IMR-90 (cell line): ENCODE measurements around the gene CWF19L2. TPM values are rescaled to one million over a fixed set of nuclear protein-coding genes. Genes with fewer than 3 reads are reported as not detected.
"Not testable (repeated sequence)": the region's sequence is repeated elsewhere in the genome, so short reads cannot be mapped to it uniquely, and the experiment has no call there.

Source experiments
- ATAC-seq: fragments of 200-7000 bp; cut with Tn5 transposase; 2 replicates; pipeline ENCODE4 v1.9.1; 2020; ENCODE audit warnings: low read depth, mild to moderate bottlenecking, moderate library complexity
- BruUV-seq: library from RNA; stranded (reverse); fragments of 400-500 nt; replicated peaks from 2 replicates; lab custom pipeline; 2021; lab: Mats Ljungman, UMichigan
- CTCF ChIA-PET: fragments of 300-600 bp; formaldehyde crosslinking; extraction: SDS; loops from one replicate; lab custom pipeline; 2021; ENCODE audit warnings: antibody characterized with exemption; lab: Yijun Ruan, JAX
- POLR2A ChIA-PET: fragments of 300-600 bp; sonication (Branson Sonifier 250); formaldehyde crosslinking; loops from one replicate; lab custom pipeline; 2022; ENCODE audit warnings: antibody characterized with exemption; ENCODE audit not compliant: unreplicated experiment; lab: Charles Lee
- DNase-seq: peaks from one replicate; pipeline ENCODE4 v3.0.0; 2013
- H2AFZ ChIP-seq: replicated peaks from 2 replicates; pipeline ENCODE3; 2013; ENCODE audit warnings: low read length, mild to moderate bottlenecking; ENCODE audit not compliant: poor library complexity
- H2AK5ac ChIP-seq: 2 replicates; pipeline ENCODE4 v1.6.1; 2013; ENCODE audit warnings: low read depth, low read length, inconsistent platforms
- H2AK9ac ChIP-seq: replicated peaks from 2 replicates; pipeline ENCODE3; 2013; ENCODE audit warnings: mild to moderate bottlenecking, low read depth, low read length, moderate library complexity; ENCODE audit not compliant: poor library complexity
- H2BK120ac ChIP-seq: 2 replicates; pipeline ENCODE4 v1.6.1; 2013; ENCODE audit warnings: low read depth, low read length, inconsistent platforms
- H2BK15ac ChIP-seq: 3 replicates; pipeline ENCODE4 v1.6.1; 2013; ENCODE audit warnings: low read depth, low read length, inconsistent platforms
- H2BK20ac ChIP-seq: 2 replicates; pipeline ENCODE4 v1.6.1; 2013; ENCODE audit warnings: low read depth, mild to moderate bottlenecking, inconsistent platforms, low read length, moderate library complexity
- H2BK5ac ChIP-seq: 2 replicates; pipeline ENCODE4 v1.6.1; 2013; ENCODE audit warnings: mild to moderate bottlenecking, low read depth, low read length, inconsistent platforms; ENCODE audit not compliant: poor library complexity, severe bottlenecking
- H3K14ac ChIP-seq: replicated peaks from 2 replicates; pipeline ENCODE4 v1.6.1; 2013; ENCODE audit warnings: low read depth, low read length, inconsistent platforms
- H3K18ac ChIP-seq: 2 replicates; pipeline ENCODE4 v1.6.1; 2013; ENCODE audit warnings: low read depth, low read length, control low read depth
- H3K23ac ChIP-seq: 2 replicates; pipeline ENCODE4 v1.6.1; 2013; ENCODE audit warnings: low read depth, low read length, inconsistent platforms
- H3K27ac ChIP-seq: 2 replicates; pipeline ENCODE4 v1.5.1; 2013; ENCODE audit warnings: mild to moderate bottlenecking, control low read depth, low read length; ENCODE audit not compliant: insufficient read depth
- H3K27me3 ChIP-seq: 2 replicates; pipeline ENCODE4 v1.6.1; 2013; ENCODE audit warnings: low read length; ENCODE audit not compliant: control insufficient read depth, insufficient read depth
- H3K36me3 ChIP-seq: 2 replicates; pipeline ENCODE4 v1.6.1; 2013; ENCODE audit warnings: low read length, mixed read lengths; ENCODE audit not compliant: control insufficient read depth, insufficient read depth
- H3K4ac ChIP-seq: 2 replicates; pipeline ENCODE4 v1.6.1; 2013; ENCODE audit warnings: low read depth, low read length, inconsistent platforms
- H3K4me1 ChIP-seq: 2 replicates; pipeline ENCODE4 v1.6.1; 2013; ENCODE audit warnings: low read length, mixed read lengths; ENCODE audit not compliant: control insufficient read depth, insufficient read depth
- H3K4me2 ChIP-seq: 2 replicates; pipeline ENCODE4 v1.6.1; 2013; ENCODE audit warnings: low read depth, mild to moderate bottlenecking, control low read depth, low read length, moderate library complexity
- H3K4me3 ChIP-seq: 2 replicates; pipeline ENCODE4 v1.5.1; 2013; ENCODE audit warnings: low read depth, mild to moderate bottlenecking, control low read depth, low read length, moderate library complexity; ENCODE audit not compliant: insufficient read depth
- H3K56ac ChIP-seq: 2 replicates; pipeline ENCODE4 v1.6.1; 2013; ENCODE audit warnings: low read length, inconsistent platforms; ENCODE audit not compliant: insufficient read depth; ENCODE audit errors: extremely low read depth
- H3K79me1 ChIP-seq, 2 experiments: 2 replicates each; pipeline ENCODE4 v1.6.1; 2013; ENCODE audit warnings: low read length in 2 of 2, inconsistent platforms in 1 of 2, low read depth in 1 of 2
- H3K9ac ChIP-seq: 2 replicates; pipeline ENCODE4 v1.6.1; 2013; ENCODE audit warnings: low read depth, low read length, control low read depth
- H3K9me1 ChIP-seq: 2 replicates; pipeline ENCODE4 v1.6.1; 2013; ENCODE audit warnings: low read length, inconsistent platforms; ENCODE audit not compliant: insufficient read depth
- H3K9me3 ChIP-seq: 2 replicates; pipeline ENCODE4 v1.6.1; 2013; ENCODE audit warnings: low read length; ENCODE audit not compliant: control insufficient read depth, insufficient read depth
- H4K20me1 ChIP-seq: 2 replicates; pipeline ENCODE4 v1.6.1; 2013; ENCODE audit warnings: low read length, inconsistent platforms; ENCODE audit not compliant: insufficient read depth
- H4K5ac ChIP-seq: 2 replicates; pipeline ENCODE4 v1.6.1; 2013; ENCODE audit warnings: mild to moderate bottlenecking, low read depth, low read length, control low read depth
- H4K8ac ChIP-seq, 2 experiments: 2 replicates each; pipeline ENCODE4 v1.6.1; 2013; ENCODE audit warnings: low read depth in 2 of 2, low read length in 2 of 2, control low read depth in 1 of 2, inconsistent platforms in 1 of 2
- H4K91ac ChIP-seq: 2 replicates; pipeline ENCODE4 v1.6.1; 2013; ENCODE audit warnings: low read depth, low read length, inconsistent platforms; ENCODE audit not compliant: insufficient read depth
- BHLHE40 ChIP-seq: fragments of 150-350 bp; IDR thresholded peaks from 2 replicates; pipeline ENCODE4 v1.6.1; 2016; ENCODE audit warnings: mild to moderate bottlenecking, low read depth, low read length
- CEBPB ChIP-seq: IDR thresholded peaks from 2 replicates; pipeline ENCODE4 v1.6.1; 2012; ENCODE audit warnings: low read depth, low read length, improper control_type of control experiment
- CHD1 ChIP-seq: IDR thresholded peaks from 2 replicates; pipeline ENCODE4 v1.6.1; 2012; ENCODE audit warnings: low read depth, low read length, improper control_type of control experiment
- CTCF ChIP-seq: conservative IDR thresholded peaks from 2 replicates; pipeline ENCODE4 v1.5.1; 2012; ENCODE audit warnings: mild to moderate bottlenecking, low read depth, low read length, improper control_type of control experiment
- MAFK ChIP-seq: IDR thresholded peaks from 2 replicates; pipeline ENCODE4 v1.6.1; 2012; ENCODE audit warnings: low read depth, low read length, improper control_type of control experiment
- MAZ ChIP-seq: IDR thresholded peaks from 2 replicates; pipeline ENCODE4 v1.6.1; 2012; ENCODE audit warnings: low read depth, mild to moderate bottlenecking, low read length, improper control_type of control experiment, moderate library complexity, borderline replicate concordance
- NFE2L2 ChIP-seq: fragments of 150-350 bp; IDR thresholded peaks from 2 replicates; pipeline ENCODE4 v1.6.1; 2016; ENCODE audit warnings: low read depth, mild to moderate bottlenecking, low read length
- RAD21 ChIP-seq: IDR thresholded peaks from 2 replicates; pipeline ENCODE4 v1.6.1; 2012; ENCODE audit warnings: low read length, improper control_type of control experiment
- WGBS, 2 experiments: methylation state at CpG; one replicate each; pipeline versions ENCODE4 v1.1.5 to v1.1.7; 2013; ENCODE audit warnings: missing lambda C conversion rate in 2 of 2; ENCODE audit not compliant: insufficient read length in 1 of 2; ENCODE audit errors: extremely low coverage in 2 of 2; 5-methylcytosine and 5-hydroxymethylcytosine counted together
- dilution Hi-C: fragments of 300-500 bp; cut with HindIII; formaldehyde crosslinking; loops from one replicate; pipeline ENCODE4 v1.14.3; 2018; ENCODE audit warnings: low sequenced_read_pairs; ENCODE audit not compliant: unreplicated experiment
- in situ Hi-C: fragments of 300-500 bp; cut with MboI; formaldehyde crosslinking; loops from 3 replicates; pipeline ENCODE4 v1.14.3; 2019; ENCODE audit warnings: low sequenced_read_pairs, inconsistent platforms, mixed read lengths
- intact Hi-C: fragments of 100-400 bp; cut with micrococcal nuclease; formaldehyde crosslinking; loops from 2 replicates; pipeline ENCODE4 v1.10.0; 2022
- polyA plus RNA-seq, 3 experiments: library from polyadenylated mRNA; depleted of rRNA; stranded (reverse); fragments of >200 nt; gene quantifications; 2 replicates each; pipeline ENCODE4 v1.2.3, GENCODE V29; 2012; ENCODE audit warnings: low replicate concordance in 1 of 3
- total RNA-seq: library from RNA; depleted of rRNA; stranded (reverse); fragments of >200 nt; gene quantifications from 2 replicates; pipeline ENCODE4 v1.2.3, GENCODE V29; 2012

Gene CWF19L2
- total and polyA plus RNA-seq, 2 of the 4 experiments (the other 2 are of a cell fraction), result 1.7 to 3.8 TPM

- DNase-seq (no peak), ATAC-seq (no peak)
- Histone ChIP-seq H4K20me1 (no peaks in the 10 kb centered on the region), H3K14ac (no peak overlapping the region), H4K8ac (no peak overlapping the region), H3K18ac (no peak overlapping the region), H4K91ac (no peak overlapping the region), H3K4me2 (no peak overlapping the region), H2BK120ac (no peak overlapping the region), H3K9me3 (no peaks in the 10 kb centered on the region), H3K23ac (no peak overlapping the region), H3K9me1 (no peaks in the 10 kb centered on the region), H3K79me1 (no peaks in the 10 kb centered on the region; a peak in 1 of 4 replicates), H2AK5ac (no peak overlapping the region), H3K27me3 (no peaks in the 10 kb centered on the region), H3K4me3 (no peak overlapping the region), H2BK15ac (no peak overlapping the region), H3K9ac (no peak overlapping the region), H3K4ac (no peak overlapping the region), H3K56ac (no peak overlapping the region), H2AFZ (no peak overlapping the region), H2BK20ac (no peak overlapping the region), H3K4me1 (no peaks in the 10 kb centered on the region), H2AK9ac (no peak overlapping the region), H4K5ac (no peak overlapping the region), H2BK5ac (no peak overlapping the region), H3K27ac (no peak overlapping the region), H3K36me3 (peaks cover 3% of the 10 kb centered on the region; the same call in 1 of the 2 replicates)
- POLR2A ChIA-PET, result no interaction called here
- CTCF ChIA-PET, result no interaction called here
- intact Hi-C loops, result no loop called here
- in situ Hi-C loops, result no loop called here
- no TSS peak for BruUV-seq
- dilution Hi-C loops, result no loop called here
- WGBS, 2 experiments, result no CpG with 5 or more reads among the region's 3 CpGs
- TF ChIP-seq CHD1, result no peak
- TF ChIP-seq CEBPB, result no peak
- TF ChIP-seq BHLHE40, result no peak
- TF ChIP-seq NFE2L2, result no peak
- TF ChIP-seq CTCF, result no peak
- TF ChIP-seq RAD21, result no peak
- TF ChIP-seq MAFK, result no peak
- TF ChIP-seq MAZ, result no peak
These were observed 65.0 kb downstream of the CWF19L2 start for GRCh38 chr11:107392611-107393010.

GRCh38 chr11:107390701-107391100 lies 66.9 kb downstream of the CWF19L2 start:
- H3K27ac ChIP-seq, POLR2A ChIA-PET, dilution Hi-C loops, H3K23ac ChIP-seq, ATAC-seq, H3K56ac ChIP-seq, intact Hi-C loops, H3K9ac ChIP-seq, H4K20me1 ChIP-seq, in situ Hi-C loops, H4K8ac ChIP-seq, H2AK9ac ChIP-seq, BruUV-seq, H3K36me3 ChIP-seq, H3K27me3 ChIP-seq, H2BK5ac ChIP-seq, H4K5ac ChIP-seq, H3K14ac ChIP-seq, H3K4me3 ChIP-seq, H2BK15ac ChIP-seq, H2BK120ac ChIP-seq, H2AFZ ChIP-seq, H2AK5ac ChIP-seq, H2BK20ac ChIP-seq, H3K9me3 ChIP-seq, H4K91ac ChIP-seq, H3K4me1 ChIP-seq, H3K79me1 ChIP-seq, H3K18ac ChIP-seq, CTCF ChIA-PET, H3K9me1 ChIP-seq, DNase-seq, H3K4me2 ChIP-seq, H3K4ac ChIP-seq: not testable (repeated sequence)
- 92% methylated on average over 3 of the region's 4 CpGs; no CpG with 5 or more reads in 1 of the 2 experiments for WGBS, 2 experiments
